ENCODE results near the gene DAAM2. TPM values are rescaled to one million over a fixed set of nuclear protein-coding genes. Genes with fewer than 3 reads are reported as not detected.

Gene DAAM2
- total RNA-seq, 2 experiments from 2014 or later: not detected

- no peak overlapping the region for H3K4me3 Mint-ChIP-seq
- H3K9me3 Mint-ChIP-seq: no peaks in the 10 kb centered on the region
- no peaks in the 10 kb centered on the region for H3K4me1 Mint-ChIP-seq
- no peak overlapping the region for H3K27ac Mint-ChIP-seq
- no peak for DNase-seq
- CTCF ChIA-PET: no interaction called here
- POLR2A ChIA-PET: no interaction called here
- H3K36me3 Mint-ChIP-seq (ENCODE audit: low read depth): no peaks in the 10 kb centered on the region
- no peaks in the 10 kb centered on the region for H3K27me3 Mint-ChIP-seq
Measured at GRCh38 chr6:39945626-39946025, 153.4 kb downstream of the DAAM2 start.

DNA sequence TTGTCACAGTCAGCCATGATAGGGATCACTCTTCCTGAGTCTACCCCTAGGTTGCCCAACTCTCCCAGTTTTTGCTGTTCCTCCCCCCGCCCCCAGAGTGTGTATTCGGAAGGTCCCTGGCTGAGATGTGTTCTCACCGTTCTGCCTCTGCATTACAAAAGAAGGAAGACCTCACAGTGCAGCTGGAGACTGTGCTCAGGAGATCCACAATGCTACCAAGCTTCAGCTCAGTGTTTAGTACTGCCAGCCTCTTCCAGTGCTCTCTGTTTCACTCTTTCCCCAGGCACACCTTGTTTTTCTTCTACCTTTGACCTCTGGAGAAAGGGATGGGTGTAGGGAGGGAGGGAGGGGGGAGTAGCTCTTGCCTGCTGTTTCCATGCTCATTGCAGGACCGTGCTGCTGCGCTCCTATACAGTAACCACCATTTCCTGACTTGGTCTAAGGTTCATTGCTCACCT, 155.5 kb downstream of the DAAM2 start:
- Mint-ChIP-seq H3K4me1 (no peaks in the 10 kb centered on the region), H3K4me3 (no peak overlapping the region), H3K9me3 (no peaks in the 10 kb centered on the region), H3K27ac (no peak overlapping the region), H3K27me3 (no peaks in the 10 kb centered on the region), H3K36me3 (ENCODE audit: low read depth) (no peaks in the 10 kb centered on the region)
- ChIA-PET CTCF (interaction anchor here (0.6 kb wide), 1 partner anchor 451 kb away, joined by 4 read pairs; no protein-coding TSS in a partner anchor), POLR2A (no interaction called here)
- DNase-seq: no peak

- H3K36me3 Mint-ChIP-seq (ENCODE audit: low read depth): no peaks in the 10 kb centered on the region
- no peaks in the 10 kb centered on the region for H3K4me1 Mint-ChIP-seq
- H3K9me3 Mint-ChIP-seq: no peaks in the 10 kb centered on the region
- H3K4me3 Mint-ChIP-seq: no peak overlapping the region
- H3K27ac Mint-ChIP-seq: no peak overlapping the region
- no peak for DNase-seq
- CTCF ChIA-PET: no interaction called here
- H3K27me3 Mint-ChIP-seq: no peaks in the 10 kb centered on the region
- POLR2A ChIA-PET: no interaction called here
Measured at GRCh38 chr6:39948199-39948791, 156.1 kb downstream of the DAAM2 start.

GRCh38 chr6:39950125-39950720, 158.0 kb downstream of the DAAM2 start:
- no peaks in the 10 kb centered on the region for H3K27me3 Mint-ChIP-seq
- no peaks in the 10 kb centered on the region for H3K36me3 Mint-ChIP-seq (ENCODE audit: low read depth)
- no peak overlapping the region for H3K27ac Mint-ChIP-seq
- H3K4me1 Mint-ChIP-seq: no peaks in the 10 kb centered on the region
- POLR2A ChIA-PET: no interaction called here
- no peak overlapping the region for H3K4me3 Mint-ChIP-seq
- H3K9me3 Mint-ChIP-seq: peaks cover 1% of the 10 kb centered on the region
- no peak for DNase-seq
- CTCF ChIA-PET: no interaction called here

DNA sequence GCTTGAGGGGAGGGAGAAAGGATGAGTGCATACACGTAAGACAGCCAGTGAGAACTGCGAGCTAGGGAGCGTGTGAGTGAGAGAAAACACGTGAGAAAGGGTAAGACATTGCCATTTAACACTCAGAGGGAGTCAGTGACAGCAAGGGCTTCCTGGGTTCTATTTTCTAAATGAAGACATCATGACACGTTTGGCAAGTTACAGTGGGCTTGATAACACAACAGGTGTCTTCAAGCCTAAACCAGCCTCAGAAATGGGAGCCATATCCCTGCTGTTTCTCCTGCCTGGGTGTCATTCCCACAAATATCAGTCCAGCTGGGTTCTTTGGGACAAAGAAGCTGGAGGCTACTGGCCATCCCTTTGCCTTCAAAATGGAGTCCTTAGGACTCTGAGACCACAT, 159.0 kb downstream of the DAAM2 start:
- H3K27ac Mint-ChIP-seq: no peak overlapping the region
- H3K36me3 Mint-ChIP-seq (ENCODE audit: low read depth): no peaks in the 10 kb centered on the region
- H3K27me3 Mint-ChIP-seq: no peaks in the 10 kb centered on the region
- no peak overlapping the region for H3K4me3 Mint-ChIP-seq
- H3K4me1 Mint-ChIP-seq: no peaks in the 10 kb centered on the region
- DNase-seq: no peak
- ChIA-PET POLR2A (no interaction called here), CTCF (no interaction called here)
- H3K9me3 Mint-ChIP-seq: peaks cover 3% of the 10 kb centered on the region

DNA sequence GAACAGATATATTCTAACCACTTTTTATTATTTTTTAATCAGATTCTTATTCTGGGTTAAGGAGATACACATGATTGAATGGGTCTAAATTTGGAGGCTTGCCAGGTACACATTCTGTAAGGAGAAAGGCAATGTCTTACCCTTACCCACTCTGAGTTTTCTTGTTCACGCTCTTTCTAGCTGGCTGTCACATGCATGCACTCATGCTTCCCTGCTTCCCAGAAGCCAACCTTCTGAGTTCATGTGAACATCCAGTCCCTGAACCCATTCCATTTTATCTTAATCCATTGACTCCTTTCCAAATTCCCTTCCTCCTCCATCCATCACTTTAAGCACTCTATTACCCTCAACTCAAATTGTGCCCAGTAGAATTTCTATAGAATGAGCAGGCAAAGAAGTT, 159.5 kb downstream of the DAAM2 start:
- POLR2A ChIA-PET: no interaction called here
- no peak overlapping the region for H3K27ac Mint-ChIP-seq

DNA sequence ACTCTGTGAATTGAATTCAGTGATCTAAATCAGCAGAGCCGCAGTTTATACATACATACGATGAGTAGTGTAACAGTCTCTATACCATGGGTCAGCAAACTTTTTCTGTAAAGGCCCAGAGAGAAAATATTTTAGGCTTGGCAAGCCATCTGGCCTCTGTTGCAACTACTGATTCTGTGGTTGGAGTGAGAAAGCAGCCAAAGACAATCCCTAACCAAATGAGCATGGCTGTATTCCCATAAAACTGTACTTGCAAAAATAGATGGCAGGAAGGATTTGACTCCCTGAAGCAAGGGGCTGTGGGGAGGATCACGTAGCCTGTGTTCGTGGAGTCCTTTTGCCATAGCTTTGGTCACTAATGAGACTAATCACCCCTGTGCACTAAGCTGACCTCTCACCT, 160.0 kb downstream of the DAAM2 start:
- H3K4me3 Mint-ChIP-seq: no peak overlapping the region

More for the DNA sequence above, 159.5 kb downstream of the DAAM2 start:
- H3K4me1 Mint-ChIP-seq: no peaks in the 10 kb centered on the region
- CTCF ChIA-PET: no interaction called here
- no peaks in the 10 kb centered on the region for H3K36me3 Mint-ChIP-seq (ENCODE audit: low read depth)
- DNase-seq: no peak
- no peak overlapping the region for H3K4me3 Mint-ChIP-seq
- peaks cover 3% of the 10 kb centered on the region for H3K9me3 Mint-ChIP-seq
- no peaks in the 10 kb centered on the region for H3K27me3 Mint-ChIP-seq

GRCh38 chr6:39953076-39953618, 161.0 kb downstream of the DAAM2 start:
- Mint-ChIP-seq H3K9me3 (peaks cover 3% of the 10 kb centered on the region), H3K36me3 (ENCODE audit: low read depth) (no peaks in the 10 kb centered on the region), H3K27me3 (peaks cover 1% of the 10 kb centered on the region), H3K27ac (no peak overlapping the region), H3K4me1 (no peaks in the 10 kb centered on the region), H3K4me3 (no peak overlapping the region)
- no peak for DNase-seq
- ChIA-PET CTCF (interaction anchor here (0.6 kb wide), 1 partner anchor 10 kb away, joined by 3 read pairs; no protein-coding TSS in a partner anchor), POLR2A (no interaction called here)

More for the DNA sequence above, 160.0 kb downstream of the DAAM2 start:
- POLR2A ChIA-PET: no interaction called here
- DNase-seq: no peak
- H3K4me1 Mint-ChIP-seq: no peaks in the 10 kb centered on the region
- H3K36me3 Mint-ChIP-seq (ENCODE audit: low read depth): no peaks in the 10 kb centered on the region
- CTCF ChIA-PET: no interaction called here
- H3K27ac Mint-ChIP-seq: no peak overlapping the region
- peaks cover 1% of the 10 kb centered on the region for H3K27me3 Mint-ChIP-seq
- peaks cover 3% of the 10 kb centered on the region for H3K9me3 Mint-ChIP-seq

Other genes with a start within 250 kb of the DAAM2 start
- gene KIF6, start 67.0 kb upstream of the DAAM2 start, total RNA-seq: not detected
- gene MOCS1, start 142.1 kb downstream of the DAAM2 start, total RNA-seq: 1 to 10 TPM; 1.7 to 1.8 TPM

Data from activated CD4-positive, alpha-beta T cell treated with anti-CD3 and anti-CD28 coated beads, Interleukin-2, amount 10 ng/mL, durations not matched to agents 7 days and 5 days (primary cell).